HG03565 (cell line): ENCODE results near the gene MLH3.

Experiments
- ATAC-seq: cut with Tn5 transposase; IDR thresholded peaks from one replicate; pipeline ENCODE4 v1.9.1; 2021; ENCODE audit warnings: mild to moderate bottlenecking, moderate library complexity; ENCODE audit not compliant: unreplicated experiment

MLH3 gene

DNA sequence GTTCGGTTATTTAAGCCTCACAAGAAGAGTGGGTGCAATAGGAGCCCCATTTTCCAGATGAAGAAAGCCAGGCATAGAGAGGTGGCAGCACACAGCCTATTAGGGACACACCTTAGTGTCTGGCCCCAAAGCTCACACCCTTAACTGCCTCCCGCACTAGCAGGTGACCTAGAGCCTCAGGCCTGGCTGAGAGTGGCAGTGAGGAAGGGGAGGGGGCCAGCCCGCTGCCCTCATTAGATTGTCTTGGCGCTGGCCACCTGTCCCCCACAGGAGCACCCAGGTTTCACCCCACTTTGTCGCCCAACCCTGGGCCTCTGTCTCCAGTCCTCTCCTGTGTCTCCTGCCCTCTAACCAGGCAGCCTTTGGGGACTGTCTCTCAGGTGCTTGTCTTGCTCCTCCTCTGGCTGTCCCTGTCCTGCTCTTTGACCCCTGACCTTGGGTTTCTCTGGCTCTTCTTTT is 77.3 kb downstream of the MLH3 start:
- ATAC-seq = no peak

DNA sequence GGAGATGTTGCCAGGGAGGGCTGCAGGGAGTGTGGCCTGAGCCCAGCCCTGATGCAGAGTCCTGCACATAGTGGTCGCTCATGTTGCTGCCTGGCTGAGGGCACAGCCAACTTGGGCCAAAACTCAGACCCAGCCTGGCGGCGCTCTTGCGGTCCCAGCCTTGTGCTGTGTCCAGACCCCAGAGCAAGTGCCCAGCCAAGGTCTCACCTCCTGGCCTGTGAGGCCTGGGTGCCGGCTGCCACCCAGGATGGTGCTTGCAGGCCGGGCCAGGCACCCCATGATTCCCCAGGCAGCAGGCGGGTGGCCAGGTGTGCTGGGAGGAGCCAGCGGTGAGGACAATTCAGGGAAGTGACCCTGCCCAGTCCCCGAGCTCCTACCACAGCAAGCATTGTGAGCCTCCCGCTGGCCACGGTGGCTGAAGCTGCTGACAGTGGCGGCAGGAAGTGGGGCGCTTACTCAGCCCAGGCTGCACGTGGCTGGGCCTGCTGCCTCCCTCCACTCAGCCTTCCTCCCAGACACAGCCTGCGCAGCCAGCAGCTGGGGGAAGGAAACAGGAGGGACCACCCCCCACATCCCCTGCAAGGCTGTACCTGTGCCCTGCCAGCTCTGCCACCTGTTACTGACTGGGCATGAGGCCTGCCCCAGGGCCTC is 78.1 kb downstream of the MLH3 start:
- no peak for ATAC-seq

DNA sequence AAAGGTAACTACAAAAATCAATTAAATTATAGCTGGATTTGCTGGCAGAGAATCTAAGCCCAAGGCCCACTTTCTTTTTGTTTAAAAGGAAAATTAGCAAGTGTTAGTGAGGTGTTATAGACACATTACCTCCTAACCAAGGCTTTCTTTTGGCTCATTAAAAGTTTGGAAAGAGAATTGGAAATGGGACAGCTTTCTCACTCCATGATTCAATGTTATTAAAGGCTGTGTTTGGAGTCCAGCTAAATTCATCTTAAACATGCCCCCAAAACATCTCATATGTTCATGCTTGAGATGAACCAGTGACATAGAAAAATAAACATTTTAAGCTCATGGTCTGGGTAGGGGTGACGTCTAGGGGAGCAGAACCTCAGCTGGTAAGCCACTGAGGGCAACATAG is 82.5 kb downstream of the MLH3 start:
- no peak for ATAC-seq

DNA sequence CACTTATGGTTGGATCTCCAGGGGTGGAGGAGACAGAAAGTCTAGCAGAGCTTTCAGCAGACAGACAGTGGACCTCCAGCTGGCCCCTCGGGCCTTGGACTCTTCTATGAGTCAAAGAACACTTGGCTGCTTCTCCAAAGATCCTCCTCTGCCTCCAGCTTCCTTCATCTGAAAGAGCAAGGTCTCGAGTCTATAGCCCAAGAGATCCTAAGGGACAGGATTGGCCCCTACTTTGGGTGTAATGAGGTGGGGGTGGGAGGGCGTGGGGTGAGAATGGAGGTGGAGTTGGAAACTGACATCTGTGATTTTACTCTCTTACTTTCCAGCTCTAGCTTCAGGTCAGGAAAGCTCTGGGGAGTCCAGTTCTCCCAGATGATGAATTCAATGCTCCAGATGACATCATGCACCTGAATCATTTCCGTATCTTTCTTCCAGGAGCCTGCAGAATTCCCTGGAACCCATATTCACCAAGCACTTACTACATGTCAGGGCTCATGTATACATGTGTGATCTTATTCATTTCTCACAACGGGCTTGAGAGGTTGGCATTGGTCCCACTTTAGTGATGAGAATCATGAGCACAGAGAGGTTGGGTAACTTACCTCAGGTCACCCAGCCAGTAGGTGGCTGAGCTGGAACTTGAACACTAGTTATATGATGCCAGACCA is 85.6 kb downstream of the MLH3 start:
- no peak for ATAC-seq

DNA sequence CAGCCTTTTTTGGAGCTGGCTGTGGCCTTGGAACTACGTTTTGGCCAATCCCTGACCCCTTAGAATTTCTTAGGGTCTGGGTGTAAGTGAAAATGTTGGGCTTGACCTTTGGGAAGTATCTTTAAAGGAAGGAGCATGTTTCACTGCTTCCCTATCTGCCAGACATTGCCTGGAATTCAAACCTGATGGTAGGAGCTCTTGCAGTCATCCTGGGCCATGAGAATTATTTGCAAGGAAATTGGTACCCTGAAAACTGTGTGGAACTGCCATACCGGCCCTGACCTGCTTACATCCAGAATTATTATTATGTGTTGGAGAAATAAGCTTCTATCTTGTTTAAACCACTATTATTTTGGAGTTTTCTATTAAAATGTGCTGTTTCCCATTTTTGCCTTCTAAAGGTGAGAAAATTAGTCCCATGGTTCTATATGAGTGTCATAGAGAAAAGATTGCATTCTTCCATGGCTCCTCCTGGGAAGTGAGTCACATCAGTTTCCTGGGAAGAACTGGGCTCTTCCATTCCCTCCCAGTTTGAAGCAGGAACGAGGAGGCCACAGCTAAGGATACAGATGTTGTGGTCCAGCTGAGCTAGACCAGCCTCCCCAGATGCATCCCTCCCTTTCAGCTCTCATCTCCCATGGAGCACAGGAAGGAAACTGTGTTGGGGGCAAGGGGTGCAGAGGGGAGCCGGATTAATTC is 86.3 kb downstream of the MLH3 start:
- ATAC-seq = no peak
